DOHH2 (cell line): ENCODE measurements around the gene ZNF503.

ENCODE experiments used
- CTCF ChIP-seq: fragments of 200-600 bp; sonication (generic); IDR thresholded peaks from one replicate; pipeline ENCODE4 v1.5.1; 2014; ENCODE audit warnings: antibody characterized with exemption, mild to moderate bottlenecking, low read depth, low read length; ENCODE audit not compliant: poor library complexity, severe bottlenecking
- EZH2phosphoT487 ChIP-seq: fragments of 200-600 bp; sonication (generic); IDR thresholded peaks from 2 replicates; pipeline ENCODE4 v1.6.1; 2017; ENCODE audit warnings: borderline replicate concordance, mild to moderate bottlenecking, antibody characterized with exemption, low read length, moderate library complexity, mixed read lengths

- TF ChIP-seq CTCF (no peak), EZH2phosphoT487 (no peak)
These were observed 48.0 kb upstream of the ZNF503 start for GRCh38 chr10:75449382-75450074.
